NCI-H748 (cell line): ENCODE results near the gene KCNQ1.
A peak's percentile ranks its signal among the peaks of the same experiment; 100 is the strongest.

ENCODE experiments used
- DNase-seq: peaks from one replicate; lab custom pipeline; 2025; ENCODE audit not compliant: unreplicated experiment; lab: John Stamatoyannopoulos, UW

Gene KCNQ1

DNA sequence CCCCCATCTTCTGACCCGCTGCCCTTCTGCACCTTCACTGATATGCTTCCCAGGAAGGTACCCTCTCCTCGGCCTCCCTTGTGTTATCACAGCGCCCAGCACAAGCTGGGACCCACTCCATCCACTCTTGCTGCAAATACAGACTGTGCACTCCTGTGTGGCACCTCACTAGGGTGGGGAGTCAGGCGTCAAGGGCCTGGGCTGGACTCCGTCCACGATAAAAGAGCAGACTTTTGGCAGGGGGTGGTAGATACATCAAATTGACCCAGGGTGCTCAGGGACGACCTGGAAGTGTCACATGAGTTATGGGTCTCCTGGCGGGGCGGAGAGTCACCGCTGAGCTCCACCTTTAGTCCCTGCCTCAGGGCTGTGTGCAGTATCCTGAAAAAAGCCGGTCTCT is 1.4 kb upstream of the KCNQ1 start:
- no peak for DNase-seq

DNA sequence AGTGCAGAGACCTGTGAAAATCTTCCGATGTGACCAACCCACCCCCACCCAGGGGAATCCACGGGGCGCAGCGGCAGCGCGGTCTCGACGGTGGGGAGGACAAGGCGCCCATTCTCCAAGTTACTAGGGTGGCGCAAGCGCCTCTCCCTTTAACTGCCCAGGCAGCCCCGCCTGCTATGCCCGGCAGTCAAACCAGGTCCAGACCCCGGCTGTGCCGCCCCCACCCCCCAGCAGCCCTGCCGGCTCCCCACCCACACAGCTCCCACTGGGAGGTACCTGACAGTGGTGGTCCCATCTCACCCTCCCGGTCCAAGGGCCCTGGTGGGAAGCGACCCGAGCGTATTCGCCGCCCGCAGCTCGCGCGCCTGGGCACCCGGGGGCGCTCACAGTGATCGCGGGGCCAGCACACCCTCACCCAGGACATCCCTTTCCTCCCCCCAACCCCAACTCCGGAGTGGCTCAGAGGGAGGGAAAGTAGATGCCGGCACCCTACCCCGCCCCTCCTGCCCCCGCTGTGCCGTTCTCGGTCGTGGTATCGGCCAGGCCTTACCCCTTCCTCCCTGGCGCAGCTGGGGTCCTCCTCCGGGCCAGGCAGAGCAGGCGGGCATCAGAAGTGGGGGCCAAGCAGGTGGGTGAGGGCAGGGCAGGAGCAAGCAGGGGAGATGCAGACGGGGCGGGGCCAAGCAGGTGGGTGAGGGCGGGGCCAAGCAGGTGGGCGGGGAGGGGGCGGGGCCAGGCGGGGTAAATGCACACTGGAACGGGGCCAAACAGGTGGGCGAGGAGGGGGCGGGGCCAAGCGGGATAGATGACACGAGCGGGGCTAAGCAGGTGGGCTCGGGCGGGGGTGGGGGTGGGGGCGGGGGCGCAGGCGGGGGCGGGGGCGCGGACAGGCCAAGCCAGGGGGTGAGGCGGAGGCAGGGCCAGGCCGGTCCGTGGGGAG is 657 bp upstream of the KCNQ1 start, which contains the start of gene TRPM5:
Gene TRPM5, minus strand, starts transcription at position 634 of the 940 bp plus-strand sequence. CDS start 21,478 bp downstream, outside the sequence.
- DNase-seq: peak; percentile 45

- DNase-seq: peak; percentile 60
Measured at GRCh38 chr11:2445746-2446551, 1.1 kb downstream of the KCNQ1 start.

- no peak for DNase-seq
Measured at GRCh38 chr11:2446590-2447252, 1.9 kb downstream of the KCNQ1 start.

GRCh38 chr11:2447253-2447950 is 2.6 kb downstream of the KCNQ1 start:
- DNase-seq: no peak

DNA sequence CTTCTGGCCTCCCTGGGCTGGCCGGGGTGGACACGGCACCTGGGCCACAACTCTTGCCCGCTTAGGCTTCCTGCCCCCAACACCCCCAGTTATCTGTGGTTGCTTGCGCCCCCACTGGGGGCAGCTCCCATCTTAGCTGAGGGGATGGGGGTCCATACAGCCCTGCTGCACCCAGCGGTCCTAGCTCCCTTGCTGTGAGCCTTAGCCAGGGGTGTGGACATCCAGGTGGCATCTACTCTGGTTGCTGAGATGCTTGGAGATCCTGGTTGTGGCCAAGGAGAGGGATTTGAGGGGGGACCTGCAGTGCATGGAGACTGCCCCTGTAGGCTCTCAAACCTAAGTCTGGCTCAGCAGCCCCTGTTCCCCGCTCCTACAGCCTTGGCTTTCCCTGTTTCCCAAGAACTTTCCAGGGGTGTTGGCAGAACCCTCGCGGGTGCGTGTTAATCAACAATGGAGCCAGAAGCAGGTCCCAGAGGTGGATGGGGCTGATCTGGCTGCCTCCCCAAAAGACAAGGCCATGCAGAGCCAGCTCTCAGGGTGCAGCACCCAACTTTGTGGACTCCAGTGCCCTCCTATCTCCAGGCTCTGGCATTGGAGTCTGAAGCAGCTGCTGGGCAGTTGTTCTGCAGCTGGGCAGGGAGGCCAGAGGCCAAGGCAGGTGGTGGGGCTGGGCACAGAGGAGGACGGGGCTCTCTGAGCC is 3.3 kb downstream of the KCNQ1 start:
- DNase-seq: no peak

DNA sequence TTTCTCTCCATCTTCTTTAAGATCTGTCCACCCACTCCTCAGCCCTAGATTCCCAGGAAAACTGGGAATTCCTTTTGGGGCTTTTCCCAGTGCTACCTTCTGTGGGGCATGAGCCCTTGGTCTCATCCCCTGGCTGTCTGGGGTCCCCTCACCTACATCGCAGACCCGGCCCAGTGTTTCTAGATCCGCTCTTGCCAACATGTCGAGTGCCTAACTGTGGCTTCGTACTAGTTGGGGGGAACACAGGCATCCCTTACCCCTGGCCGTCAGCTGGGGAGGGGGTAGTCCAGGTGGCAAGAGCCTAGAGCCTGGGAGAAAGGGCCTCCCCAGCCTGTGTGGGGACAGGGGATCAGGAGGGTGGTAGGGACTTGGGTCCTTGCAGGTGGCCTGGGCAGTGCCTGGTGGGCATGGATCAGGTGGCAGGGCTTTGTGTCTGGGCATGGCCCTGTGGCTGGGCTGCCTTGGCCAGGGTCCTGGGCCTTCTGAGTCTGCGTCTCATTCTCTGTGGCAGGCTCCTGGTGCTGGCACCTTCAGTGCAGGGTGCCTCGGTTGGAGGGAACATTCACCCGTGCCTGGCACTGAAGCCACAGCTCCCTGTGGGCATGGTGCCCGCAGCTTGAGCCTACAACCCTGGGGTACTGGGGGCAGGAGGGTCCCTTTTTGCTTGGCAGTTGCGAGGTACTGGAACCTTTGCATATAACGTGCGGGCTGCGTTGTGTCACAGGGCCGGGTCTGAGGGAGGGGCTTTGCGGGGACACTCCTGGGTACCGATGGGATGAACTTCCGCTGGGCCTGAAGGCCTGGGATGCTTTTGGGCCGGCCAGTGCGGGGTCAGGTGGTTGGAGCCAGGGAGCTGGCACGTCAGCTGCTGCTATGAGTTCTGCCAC is 4.1 kb downstream of the KCNQ1 start:
- no peak for DNase-seq

DNA sequence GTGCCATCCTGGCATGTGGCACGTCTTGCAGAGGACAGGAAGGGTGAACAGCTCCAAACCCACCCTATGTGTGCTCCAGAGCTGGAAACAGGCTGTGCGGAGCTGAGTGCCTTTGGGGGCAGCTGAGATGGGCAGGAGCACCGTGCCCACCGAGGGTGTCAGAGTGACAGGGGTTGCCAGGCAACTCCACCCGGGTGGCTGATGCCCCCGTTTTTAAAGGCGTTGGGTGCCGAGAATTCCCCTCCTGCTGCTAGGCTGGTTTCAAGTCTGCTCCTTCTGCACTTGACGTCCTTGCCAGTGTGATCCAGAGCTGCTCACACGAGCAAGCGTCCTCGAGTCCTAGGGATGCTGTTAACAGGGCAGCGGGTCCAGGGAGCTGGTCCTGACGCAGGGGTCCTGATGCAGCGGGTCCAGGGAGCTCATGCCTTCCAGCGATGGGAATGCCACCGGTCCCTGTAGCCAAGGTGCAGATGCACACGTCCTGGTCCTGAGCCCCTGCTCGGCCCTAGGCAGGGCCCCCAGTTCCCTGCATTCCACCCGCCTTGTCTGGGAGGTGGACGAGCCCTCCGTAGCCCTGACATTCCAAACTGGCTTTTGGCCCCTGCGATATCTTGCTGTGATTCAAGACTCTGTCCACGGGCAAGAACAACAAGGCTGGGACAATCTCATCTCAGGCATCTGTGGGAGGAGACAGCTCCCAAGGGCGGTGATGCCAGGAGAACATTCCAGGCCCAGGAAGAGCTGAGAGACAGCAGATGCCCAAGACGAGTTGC is 4.9 kb downstream of the KCNQ1 start:
- no peak for DNase-seq

DNA sequence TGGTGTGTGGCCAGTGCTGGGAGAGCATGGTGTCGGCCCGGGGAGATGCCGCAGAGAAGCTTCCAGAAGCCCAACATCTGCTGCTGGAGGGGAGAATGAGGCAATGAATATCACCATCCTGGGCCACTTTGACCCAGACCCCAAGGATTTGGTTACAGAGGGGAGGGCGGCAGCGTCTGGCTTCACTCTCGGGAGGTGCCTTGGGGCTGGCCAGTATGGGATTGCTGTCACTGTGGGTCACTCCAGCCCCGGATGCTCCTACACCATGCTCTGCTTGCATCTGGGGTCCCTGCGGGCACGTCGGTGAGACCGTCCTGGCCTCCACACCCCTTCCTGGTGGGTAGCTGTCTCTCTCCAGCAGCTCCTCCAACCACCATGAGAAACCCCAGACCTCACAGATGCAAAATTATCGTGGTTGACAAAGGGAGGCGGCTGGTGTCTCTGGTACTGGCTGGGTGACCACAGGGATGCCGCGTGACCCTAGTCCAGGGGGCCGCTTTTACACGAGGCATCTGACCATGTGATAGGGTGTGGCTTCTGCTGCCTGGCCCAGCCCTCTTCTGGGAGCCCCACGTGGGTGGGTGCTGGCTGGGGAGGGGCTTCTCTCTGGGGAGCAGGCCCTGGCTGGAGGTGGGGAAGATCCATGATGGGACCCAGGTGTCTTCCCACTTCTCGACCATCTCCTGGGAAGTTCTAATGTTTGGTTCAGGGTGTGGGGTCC is 5.7 kb downstream of the KCNQ1 start:
- no peak for DNase-seq

DNA sequence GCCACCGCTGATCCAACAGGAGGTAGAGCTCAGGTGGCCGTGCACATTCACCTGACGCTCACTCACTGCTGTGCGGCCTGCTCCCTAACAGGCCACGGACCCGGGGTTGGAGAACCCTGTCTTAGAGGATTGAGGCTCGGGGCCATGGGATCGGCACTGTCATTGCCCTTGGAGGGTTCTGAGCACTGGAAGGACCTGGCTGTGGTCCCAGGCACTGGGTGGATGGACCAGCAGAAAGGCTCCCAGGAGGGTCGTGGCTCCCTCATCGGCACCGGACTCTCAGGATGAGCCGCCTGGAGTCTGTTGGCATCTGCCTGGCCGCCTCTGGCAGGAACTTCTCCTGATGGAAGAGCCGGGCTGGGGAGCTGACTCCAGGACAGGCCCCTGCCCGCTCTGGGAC is 6.5 kb downstream of the KCNQ1 start:
- DNase-seq: no peak

DNA sequence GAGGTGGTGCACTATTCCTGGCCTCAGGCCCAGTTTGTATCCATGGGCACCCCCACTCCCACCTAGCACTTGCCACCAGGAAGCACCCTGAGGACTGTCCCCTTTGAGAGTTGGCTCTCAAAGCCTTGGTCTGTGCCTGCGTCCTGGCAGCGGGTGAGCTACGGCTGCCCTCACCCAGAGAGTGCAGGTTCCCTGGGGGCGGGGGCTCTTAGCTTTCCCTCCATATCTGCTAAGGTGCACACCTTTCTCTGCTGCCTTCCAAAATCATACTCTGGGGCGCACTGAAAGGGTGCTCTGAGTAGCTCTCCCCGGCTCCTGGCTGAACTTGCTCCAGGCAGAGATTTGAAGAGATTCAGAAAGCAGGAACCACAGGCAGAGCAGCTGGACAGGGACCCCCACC is 7.1 kb downstream of the KCNQ1 start:
- DNase-seq: no peak

GRCh38 chr11:2452321-2453012 is 7.7 kb downstream of the KCNQ1 start:
- DNase-seq: no peak

GRCh38 chr11:2453436-2453835 is 8.6 kb downstream of the KCNQ1 start:
- no peak for DNase-seq

GRCh38 chr11:2458321-2458720 is 13.5 kb downstream of the KCNQ1 start:
- DNase-seq: no peak

DNA sequence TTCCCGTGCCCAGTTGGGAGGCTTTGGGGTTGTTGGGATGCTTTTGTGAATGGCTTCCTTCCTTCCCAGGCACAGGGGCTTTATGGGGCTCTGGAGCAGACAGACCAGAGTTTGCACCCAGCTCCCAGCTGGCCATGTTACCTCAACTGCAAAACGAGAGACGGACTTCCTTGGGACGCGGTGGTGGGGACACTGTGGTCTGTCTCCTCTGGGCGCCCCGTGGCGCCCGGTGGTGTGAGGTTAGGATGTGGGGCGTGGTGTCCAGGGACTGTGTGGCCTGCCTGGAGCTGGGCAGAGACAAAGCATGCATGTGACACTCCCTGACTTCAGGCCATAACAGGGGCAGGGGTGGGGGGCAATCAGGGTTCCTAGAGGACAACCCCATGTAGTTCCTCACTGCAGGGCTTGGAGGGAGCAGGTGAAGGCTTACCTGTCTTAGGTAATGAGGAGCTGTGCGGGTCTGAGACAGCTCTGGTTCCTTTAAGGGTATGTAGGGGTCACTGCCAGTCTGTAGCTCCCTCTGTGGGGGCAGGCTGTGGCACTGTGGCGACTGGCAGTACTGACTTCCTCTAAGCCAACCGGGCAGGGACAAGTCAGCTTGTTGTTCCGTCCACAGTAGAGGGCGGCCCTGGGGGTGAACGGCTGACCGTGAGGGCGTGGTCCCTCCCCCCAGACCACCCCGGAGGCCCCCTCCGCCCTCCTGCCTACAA is 14.4 kb downstream of the KCNQ1 start:
- DNase-seq: no peak

DNA sequence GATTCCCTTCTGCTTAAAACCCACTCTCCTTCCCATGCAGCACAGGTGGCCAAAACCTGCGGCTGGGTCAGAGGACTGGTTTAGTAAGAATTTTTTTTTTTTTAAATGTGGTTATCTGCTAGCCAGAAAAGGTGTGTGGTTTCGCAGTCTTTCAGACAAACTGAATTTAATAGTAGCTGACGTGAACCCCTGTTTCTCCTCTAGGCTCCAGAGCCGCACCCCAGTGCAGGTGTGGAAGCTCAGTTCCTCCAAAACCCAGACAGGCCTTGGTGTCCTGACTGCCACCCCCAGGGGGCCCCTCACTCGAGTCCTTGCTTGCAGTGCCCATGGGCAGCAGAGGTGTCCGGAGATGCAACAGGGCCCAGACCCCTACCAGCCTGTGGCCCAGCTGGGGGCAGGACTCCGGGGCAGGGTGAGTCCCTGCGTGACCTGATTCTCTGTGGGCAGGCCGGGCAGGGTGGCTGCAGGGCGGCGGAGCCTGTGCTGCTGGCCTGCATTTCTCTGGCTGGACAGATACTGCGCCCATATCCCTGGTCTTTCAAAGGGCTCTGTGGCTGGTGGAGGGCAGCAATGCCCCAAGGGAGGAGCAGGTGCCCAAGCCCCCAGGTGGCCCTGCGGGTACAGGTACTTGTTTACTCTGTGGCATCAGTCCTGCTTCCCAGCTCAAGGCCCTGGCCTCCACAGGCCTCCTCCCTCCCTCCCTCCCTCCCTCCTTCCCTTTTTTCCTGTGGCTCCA is 15.2 kb downstream of the KCNQ1 start:
- DNase-seq: no peak
